Measurements from ENCODE around the gene COMMD10. TPM values are rescaled to one million over a fixed set of nuclear protein-coding genes. Genes with fewer than 3 reads are reported as not detected.

The COMMD10 gene
- total RNA-seq, 4 donors from 2014 or later: 14.2 to 113 (median 32.3) TPM

- Histone ChIP-seq H3K27ac (no peak overlapping the region), H3K4me1 (no peaks in the 10 kb centered on the region), H3K9me3 (no peaks in the 10 kb centered on the region), H3K4me3 (no peak overlapping the region), H3K27me3 (no peaks in the 10 kb centered on the region), H3K36me3 (no peaks in the 10 kb centered on the region)
- no peak for DNase-seq
- TF ChIP-seq, protein P1, sequence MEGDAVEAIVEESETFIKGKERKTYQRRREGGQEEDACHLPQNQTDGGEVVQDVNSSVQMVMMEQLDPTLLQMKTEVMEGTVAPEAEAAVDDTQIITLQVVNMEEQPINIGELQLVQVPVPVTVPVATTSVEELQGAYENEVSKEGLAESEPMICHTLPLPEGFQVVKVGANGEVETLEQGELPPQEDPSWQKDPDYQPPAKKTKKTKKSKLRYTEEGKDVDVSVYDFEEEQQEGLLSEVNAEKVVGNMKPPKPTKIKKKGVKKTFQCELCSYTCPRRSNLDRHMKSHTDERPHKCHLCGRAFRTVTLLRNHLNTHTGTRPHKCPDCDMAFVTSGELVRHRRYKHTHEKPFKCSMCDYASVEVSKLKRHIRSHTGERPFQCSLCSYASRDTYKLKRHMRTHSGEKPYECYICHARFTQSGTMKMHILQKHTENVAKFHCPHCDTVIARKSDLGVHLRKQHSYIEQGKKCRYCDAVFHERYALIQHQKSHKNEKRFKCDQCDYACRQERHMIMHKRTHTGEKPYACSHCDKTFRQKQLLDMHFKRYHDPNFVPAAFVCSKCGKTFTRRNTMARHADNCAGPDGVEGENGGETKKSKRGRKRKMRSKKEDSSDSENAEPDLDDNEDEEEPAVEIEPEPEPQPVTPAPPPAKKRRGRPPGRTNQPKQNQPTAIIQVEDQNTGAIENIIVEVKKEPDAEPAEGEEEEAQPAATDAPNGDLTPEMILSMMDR (IDR thresholded peaks at IDR 0.05): no peak
- TF ChIP-seq POLR2A (IDR thresholded peaks at IDR 0.05): no peak
Measured at GRCh38 chr5:116063950-116064349, 20.9 kb upstream of the COMMD10 start.

GRCh38 chr5:116068028-116068632 is 16.7 kb upstream of the COMMD10 start:
- H3K4me3 ChIP-seq: no peak overlapping the region
- peak in 2 of 3 donors; percentile 32 to 59 for DNase-seq
- TF ChIP-seq, protein P1 (IDR thresholded peaks at IDR 0.05): peak; percentile 78 to 89 (median 84)
- TF ChIP-seq POLR2A (IDR thresholded peaks at IDR 0.05): no peak

DNA sequence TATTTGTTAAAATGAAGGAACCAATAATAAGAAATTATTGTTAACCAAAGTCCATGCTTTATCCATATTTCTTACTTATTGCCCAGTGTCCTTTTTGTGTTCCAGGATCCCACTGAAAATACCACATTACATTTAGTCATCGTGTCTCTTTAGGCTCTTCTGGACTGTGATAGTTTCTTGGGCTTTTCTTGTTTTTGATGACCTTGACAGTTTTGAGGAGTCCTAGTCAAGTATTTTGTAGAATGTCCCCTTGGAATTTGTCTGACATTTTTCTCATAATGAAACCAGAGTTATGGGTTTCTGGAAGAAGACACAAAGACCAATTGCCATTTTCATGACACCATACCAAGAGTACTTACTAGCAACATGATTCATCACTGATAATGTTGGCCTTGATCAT is 13.6 kb upstream of the COMMD10 start:
- Histone ChIP-seq H3K27me3 (no peaks in the 10 kb centered on the region), H3K9me3 (no peaks in the 10 kb centered on the region), H3K4me1 (peaks cover 0 to 5% (median 1%) of the 10 kb centered on the region in 4 donors), H3K4me3 (no peak overlapping the region), H3K36me3 (no peaks in the 10 kb centered on the region), H3K27ac (no peak overlapping the region)
- no peak for DNase-seq
- TF ChIP-seq POLR2A (IDR thresholded peaks at IDR 0.05): no peak

More at GRCh38 chr5:116068028-116068632, 16.7 kb upstream of the COMMD10 start:
- Histone ChIP-seq H3K9me3 (no peaks in the 10 kb centered on the region), H3K27ac (no peak overlapping the region), H3K36me3 (no peaks in the 10 kb centered on the region), H3K4me1 (no peaks in the 10 kb centered on the region), H3K27me3 (no peaks in the 10 kb centered on the region)

DNA sequence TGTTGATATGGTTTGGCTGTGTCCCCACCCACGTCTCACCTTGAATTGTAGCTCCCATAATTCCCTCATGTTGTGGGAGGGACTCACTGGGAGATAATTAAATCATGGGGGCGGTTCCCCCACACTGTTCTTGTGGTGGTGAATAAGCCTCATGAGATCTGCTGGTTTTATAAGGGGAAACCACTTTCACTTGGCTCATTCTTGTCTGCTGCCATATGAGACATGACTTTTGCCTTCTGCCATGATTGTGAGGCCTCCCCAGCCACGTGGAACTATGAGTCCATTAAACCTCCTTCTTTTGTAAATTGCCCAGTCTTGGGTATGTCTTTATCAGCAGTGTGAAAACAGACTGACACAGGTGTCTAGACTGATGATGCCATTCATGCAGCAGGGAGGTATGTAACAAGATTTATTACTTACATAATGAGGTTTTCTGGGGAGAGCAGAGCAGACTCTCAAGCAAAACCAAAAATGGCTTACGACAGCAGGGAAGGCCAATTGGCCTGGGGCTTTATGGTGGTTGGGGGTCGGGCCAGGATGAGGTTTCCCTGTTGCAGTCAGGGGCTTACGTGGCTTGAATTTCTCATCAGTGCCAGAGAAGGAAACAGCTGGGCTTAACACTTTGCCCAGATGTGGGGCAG is 9.5 kb upstream of the COMMD10 start:
- no peak overlapping the region for H3K4me3 ChIP-seq
- TF ChIP-seq POLR2A (IDR thresholded peaks at IDR 0.05): no peak
- TF ChIP-seq, protein P1 (IDR thresholded peaks at IDR 0.05): no peak
- H3K9me3 ChIP-seq: no peaks in the 10 kb centered on the region
- H3K36me3 ChIP-seq: no peaks in the 10 kb centered on the region
- DNase-seq: no peak
- H3K27me3 ChIP-seq: no peaks in the 10 kb centered on the region
- H3K4me1 ChIP-seq: peaks cover 0 to 8% (median 2%) of the 10 kb centered on the region in 4 donors
- no peak overlapping the region for H3K27ac ChIP-seq

DNA sequence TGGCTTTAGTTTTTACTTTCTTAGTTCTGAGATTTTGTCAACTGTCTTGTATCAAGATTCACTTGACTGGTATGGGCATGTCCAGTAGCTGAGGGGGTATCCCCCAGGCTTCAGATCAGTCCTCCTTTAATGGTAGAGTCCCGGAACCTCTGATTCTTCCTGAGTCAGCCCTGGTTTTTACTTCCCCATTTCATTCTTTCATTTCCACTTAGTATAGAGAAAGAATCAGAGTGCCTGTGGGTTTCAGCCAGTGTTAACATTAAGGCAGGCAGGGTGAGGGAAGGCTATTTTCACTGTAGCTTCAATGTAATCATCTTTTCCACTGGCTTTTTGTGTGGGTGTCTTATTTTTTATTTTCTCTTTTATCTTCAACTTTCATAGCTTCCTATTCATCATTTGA is 8.3 kb upstream of the COMMD10 start:
- H3K36me3 ChIP-seq: no peaks in the 10 kb centered on the region
- no peak overlapping the region for H3K4me3 ChIP-seq
- H3K4me1 ChIP-seq: peaks cover 0 to 8% (median 2%) of the 10 kb centered on the region in 4 donors
- H3K27ac ChIP-seq: no peak overlapping the region
- H3K27me3 ChIP-seq: no peaks in the 10 kb centered on the region
- TF ChIP-seq, protein P1 (IDR thresholded peaks at IDR 0.05): no peak
- no peak for TF ChIP-seq POLR2A (IDR thresholded peaks at IDR 0.05)
- peak in 1 of 3 donors; percentile 30 for DNase-seq
- H3K9me3 ChIP-seq: no peaks in the 10 kb centered on the region

- Histone ChIP-seq H3K36me3 (no peaks in the 10 kb centered on the region), H3K27ac (no peak overlapping the region), H3K27me3 (no peaks in the 10 kb centered on the region), H3K9me3 (no peaks in the 10 kb centered on the region), H3K4me1 (peaks cover 0 to 8% (median 2%) of the 10 kb centered on the region in 4 donors), H3K4me3 (no peak overlapping the region)
- TF ChIP-seq, protein P1 (IDR thresholded peaks at IDR 0.05): no peak
- no peak for TF ChIP-seq POLR2A (IDR thresholded peaks at IDR 0.05)
- DNase-seq: no peak
Measured at GRCh38 chr5:116078199-116078598, 6.6 kb upstream of the COMMD10 start.

All from Peyer's patch (tissue), 4 donors.